ENCODE measurements around the gene TRIM46.

Gene TRIM46

GRCh38 chr1:155172732-155173477, 744 bp upstream of the TRIM46 start, which contains the start of gene KRTCAP2:
KRTCAP2 (minus strand) TSS chr1:155173304; CDS start chr1:155173224, 80 bp downstream.
- DNase-seq = peak; percentile 92

GRCh38 chr1:155174324-155175280, 953 bp downstream of the TRIM46 start:
- peak; percentile 48 for DNase-seq

GRCh38 chr1:155175281-155175926, 1.8 kb downstream of the TRIM46 start:
- no peak for DNase-seq

- DNase-seq = no peak
Measured at GRCh38 chr1:155175927-155176371, 2.3 kb downstream of the TRIM46 start.

- DNase-seq = peak; percentile 85
Measured at GRCh38 chr1:155176544-155177071, 3.0 kb downstream of the TRIM46 start.

- no peak for DNase-seq
Measured at GRCh38 chr1:155177192-155177917, 3.7 kb downstream of the TRIM46 start.

GRCh38 chr1:155177918-155178281, 4.3 kb downstream of the TRIM46 start:
- DNase-seq = no peak

GRCh38 chr1:155178441-155179111, 4.9 kb downstream of the TRIM46 start:
- no peak for DNase-seq

GRCh38 chr1:155179112-155180031, 5.7 kb downstream of the TRIM46 start:
- DNase-seq = no peak

GRCh38 chr1:155181371-155182051, 7.9 kb downstream of the TRIM46 start:
- no peak for DNase-seq

- no peak for DNase-seq
Measured at GRCh38 chr1:155182052-155182550, 8.5 kb downstream of the TRIM46 start.

GRCh38 chr1:155183775-155184221, 10.1 kb downstream of the TRIM46 start:
- DNase-seq = no peak

- no peak for DNase-seq
Measured at GRCh38 chr1:155184351-155184811, 10.7 kb downstream of the TRIM46 start.

GRCh38 chr1:155184835-155185782, 11.5 kb downstream of the TRIM46 start:
- no peak for DNase-seq

- no peak for DNase-seq
Measured at GRCh38 chr1:155185783-155186066, 12.1 kb downstream of the TRIM46 start.

- no peak for DNase-seq
Measured at GRCh38 chr1:155186067-155186793, 12.6 kb downstream of the TRIM46 start.

- DNase-seq = no peak
Measured at GRCh38 chr1:155186794-155187455, 13.3 kb downstream of the TRIM46 start.
